Common myeloid progenitor, CD34-positive (primary cell): ENCODE measurements around the gene NOS2.
"Not testable (repeated sequence)": the region's sequence is repeated elsewhere in the genome, so short reads cannot be mapped to it uniquely, and the experiment has no call there.

Experiments used
- CTCF ChIA-PET: fragments of 350-600 bp; sonication (Branson Sonifier 250); formaldehyde crosslinking; loops from one replicate; lab custom pipeline; 2021; ENCODE audit warnings: antibody characterized with exemption; lab: Charles Lee
- POLR2A ChIA-PET: fragments of 350-600 bp; sonication (Branson Sonifier 250); formaldehyde crosslinking; loops from one replicate; lab custom pipeline; 2021; ENCODE audit warnings: antibody characterized with exemption; lab: Charles Lee
- DNase-seq, 3 donors: peaks; one replicate each; pipeline versions ENCODE4 v3.0.0 to v3.0.0-alpha.2; 2013
- H3K27ac ChIP-seq, 2 experiments: 1 replicate in 1 of 2; 2 replicates in 1 of 2; pipeline ENCODE4 v1.7.0; 2013; ENCODE audit warnings: inconsistent platforms in 2 of 2, low read length in 2 of 2, mild to moderate bottlenecking in 2 of 2, low read depth in 1 of 2, moderate library complexity in 1 of 2; ENCODE audit not compliant: severe bottlenecking in 2 of 2, insufficient read depth in 1 of 2, poor library complexity in 1 of 2
- H3K27me3 ChIP-seq, 5 experiments: replicated peaks in 2 of 5; 1 replicate in 3 of 5; 2 replicates in 2 of 5; pipeline versions ENCODE4 v1.6.1 to v1.7.0; 2013; ENCODE audit warnings: low read length in 4 of 5, mild to moderate bottlenecking in 2 of 5, moderate library complexity in 2 of 5, inconsistent platforms in 1 of 5; ENCODE audit not compliant: insufficient read depth in 5 of 5, control insufficient read depth in 4 of 5
- H3K36me3 ChIP-seq, 4 experiments: 1 replicate in 2 of 4; 2 replicates in 2 of 4; pipeline versions ENCODE4 v1.6.1 to v1.7.0; 2013; ENCODE audit warnings: low read length in 3 of 4, control low read depth in 1 of 4, mild to moderate bottlenecking in 1 of 4; ENCODE audit not compliant: control insufficient read depth in 4 of 4, insufficient read depth in 4 of 4
- H3K4me1 ChIP-seq, 4 experiments: 1 replicate in 3 of 4; 2 replicates in 1 of 4; pipeline versions ENCODE4 v1.6.1 to v1.7.1; 2013; ENCODE audit warnings: low read length in 3 of 4, mild to moderate bottlenecking in 3 of 4, control low read depth in 1 of 4, inconsistent platforms in 1 of 4, moderate library complexity in 1 of 4; ENCODE audit not compliant: control insufficient read depth in 4 of 4, insufficient read depth in 4 of 4; ENCODE audit errors: control extremely low read depth in 1 of 4
- H3K4me3 ChIP-seq, 7 experiments: 1 replicate in 4 of 7; 2 replicates in 3 of 7; pipeline versions ENCODE4 v1.5.1 to v1.7.0; 2013; ENCODE audit warnings: mild to moderate bottlenecking in 7 of 7, low read length in 6 of 7, moderate library complexity in 6 of 7, inconsistent platforms in 2 of 7, low read depth in 2 of 7, control low read depth in 1 of 7; ENCODE audit not compliant: insufficient read depth in 4 of 7, control insufficient read depth in 1 of 7; ENCODE audit errors: extremely low read depth in 1 of 7
- H3K9me3 ChIP-seq, 5 experiments: 1 replicate in 4 of 5; 2 replicates in 1 of 5; pipeline versions ENCODE4 v1.6.1 to v1.7.1; 2013; ENCODE audit warnings: low read length in 4 of 5, mild to moderate bottlenecking in 2 of 5, inconsistent platforms in 1 of 5, low read depth in 1 of 5, moderate library complexity in 1 of 5; ENCODE audit not compliant: control insufficient read depth in 4 of 5, insufficient read depth in 2 of 5; ENCODE audit errors: control extremely low read depth in 1 of 5
- WGBS: methylation state at CpG from one replicate; pipeline ENCODE4 v1.1.5; 2013; ENCODE audit not compliant: insufficient coverage; 5-methylcytosine and 5-hydroxymethylcytosine counted together

Gene NOS2

GRCh38 chr17:27832831-27833230 is 32.5 kb upstream of the NOS2 start:
- ChIA-PET CTCF (no interaction called here), POLR2A (no interaction called here)

GRCh38 chr17:27829888-27830287 is 29.6 kb upstream of the NOS2 start:
- POLR2A ChIA-PET, H3K36me3 ChIP-seq, H3K4me3 ChIP-seq, H3K4me1 ChIP-seq, H3K27ac ChIP-seq, CTCF ChIA-PET, H3K27me3 ChIP-seq, H3K9me3 ChIP-seq, DNase-seq: not testable (repeated sequence)
- WGBS = no CpG with 5 or more reads among the region's 1 CpG

More at GRCh38 chr17:27832831-27833230, 32.5 kb upstream of the NOS2 start:
- Histone ChIP-seq H3K27ac (no peak overlapping the region), H3K27me3 (no peaks in the 10 kb centered on the region), H3K4me1 (no peaks in the 10 kb centered on the region), H3K36me3 (no peaks in the 10 kb centered on the region), H3K4me3 (no peak overlapping the region), H3K9me3 (peaks cover 0 to 4% (median 0%) of the 10 kb centered on the region in 5 experiments)
- DNase-seq = no peak

DNA sequence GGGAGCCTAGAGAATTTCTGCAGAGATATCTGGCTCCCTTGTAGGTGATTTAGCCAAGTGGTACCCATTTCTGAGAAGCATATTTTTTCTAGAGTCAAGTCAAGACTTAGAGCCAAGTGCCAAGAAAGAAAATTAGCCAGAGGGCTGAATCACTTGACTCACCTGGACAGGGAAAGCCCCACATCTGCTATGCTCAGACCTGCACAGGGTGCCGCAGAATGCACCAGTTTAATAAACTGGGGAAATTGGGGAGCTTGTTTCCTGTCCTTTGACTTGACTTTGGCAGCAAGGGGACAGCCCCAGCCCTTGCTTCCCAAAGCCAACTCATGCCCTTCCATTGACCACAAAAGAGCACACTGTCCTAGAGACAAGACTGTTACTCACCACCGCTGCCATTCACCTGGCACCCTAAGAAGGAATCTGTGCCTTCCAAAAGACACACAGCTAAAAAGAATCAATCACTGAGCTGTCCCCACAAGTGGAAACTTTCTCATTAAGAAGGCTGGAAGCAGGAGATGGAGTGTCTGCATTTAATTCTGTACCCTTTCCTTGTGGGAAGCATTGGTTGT is 28.9 kb upstream of the NOS2 start:
- H3K9me3 ChIP-seq, H3K36me3 ChIP-seq, POLR2A ChIA-PET, H3K4me3 ChIP-seq, H3K27ac ChIP-seq, DNase-seq, H3K4me1 ChIP-seq, H3K27me3 ChIP-seq, CTCF ChIA-PET: not testable (repeated sequence)
- WGBS = no CpG with 5 or more reads among the region's 2 CpGs

GRCh38 chr17:27825459-27825858 is 25.1 kb upstream of the NOS2 start:
- H3K36me3 ChIP-seq = no peaks in the 10 kb centered on the region
- no peaks in the 10 kb centered on the region for H3K27me3 ChIP-seq
- H3K4me1 ChIP-seq = no peaks in the 10 kb centered on the region
- H3K27ac ChIP-seq = no peak overlapping the region
- no peak for DNase-seq
- H3K9me3 ChIP-seq = peaks cover 0 to 14% (median 7%) of the 10 kb centered on the region in 5 experiments
- CTCF ChIA-PET = interaction anchor here (0.7 to 1.3 kb wide), 2 partner anchors 20 to 54 kb away, joined by 3 to 4 read pairs; no protein-coding TSS in a partner anchor
- POLR2A ChIA-PET = no interaction called here
- no peak overlapping the region for H3K4me3 ChIP-seq
- 100% methylated on average over 1 of the region's 5 CpGs for WGBS

DNA sequence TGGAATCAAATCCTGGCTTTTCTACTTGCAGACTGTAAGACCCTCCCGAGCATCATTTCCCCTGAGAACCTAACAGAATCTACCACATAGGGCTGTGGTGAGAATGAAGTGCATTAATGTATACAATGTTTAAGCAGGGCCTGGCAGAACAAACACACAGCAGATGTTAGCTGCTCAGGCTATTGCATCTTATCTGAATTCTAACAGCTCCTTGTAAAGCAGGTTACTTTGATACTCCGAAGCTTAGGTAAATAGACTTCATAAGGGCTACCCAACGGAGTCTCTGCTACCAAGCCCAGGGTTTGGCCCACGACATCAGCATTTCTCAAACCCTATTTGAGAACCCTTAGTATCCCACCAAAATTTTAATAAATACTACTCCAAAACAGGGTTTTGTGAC is 24.4 kb upstream of the NOS2 start:
- POLR2A ChIA-PET = no interaction called here

GRCh38 chr17:27824176-27824715 is 23.9 kb upstream of the NOS2 start:
- ChIA-PET POLR2A (no interaction called here), CTCF (interaction anchor here (1.3 kb wide), 1 partner anchor 14 kb away, joined by 3 read pairs; no protein-coding TSS in a partner anchor)
- no peaks in the 10 kb centered on the region for H3K4me1 ChIP-seq
- H3K9me3 ChIP-seq = peaks cover 0 to 14% (median 7%) of the 10 kb centered on the region in 5 experiments
- no peaks in the 10 kb centered on the region for H3K27me3 ChIP-seq
- H3K4me3 ChIP-seq = no peak overlapping the region
- 100% methylated on average over 2 of the region's 3 CpGs for WGBS
- no peak for DNase-seq
- H3K27ac ChIP-seq = no peak overlapping the region
- no peaks in the 10 kb centered on the region for H3K36me3 ChIP-seq

More for the DNA sequence above, 24.4 kb upstream of the NOS2 start:
- H3K27me3 ChIP-seq = no peaks in the 10 kb centered on the region
- CTCF ChIA-PET = no interaction called here
- H3K4me3 ChIP-seq = no peak overlapping the region
- H3K36me3 ChIP-seq = no peaks in the 10 kb centered on the region
- WGBS = 96% methylated on average over 3 of the region's 4 CpGs
- no peak for DNase-seq
- H3K27ac ChIP-seq = no peak overlapping the region
- peaks cover 0 to 14% (median 7%) of the 10 kb centered on the region in 5 experiments for H3K9me3 ChIP-seq
- H3K4me1 ChIP-seq = no peaks in the 10 kb centered on the region

GRCh38 chr17:27822108-27822507 is 21.8 kb upstream of the NOS2 start:
- H3K9me3 ChIP-seq = peaks cover 0 to 14% (median 7%) of the 10 kb centered on the region in 5 experiments
- 93% methylated on average over 7 of the region's 10 CpGs for WGBS
- POLR2A ChIA-PET, H3K36me3 ChIP-seq, H3K4me1 ChIP-seq, CTCF ChIA-PET, H3K4me3 ChIP-seq, H3K27ac ChIP-seq, H3K27me3 ChIP-seq: not testable (repeated sequence)
- peak in 2 of 3 donors; percentile 15 to 26 for DNase-seq
